ENCODE results near the gene HSF2BP. TPM values are rescaled to one million over a fixed set of nuclear protein-coding genes. Genes with fewer than 3 reads are reported as not detected.
"Not testable (repeated sequence)": the region's sequence is repeated elsewhere in the genome, so short reads cannot be mapped to it uniquely, and the experiment has no call there.

Gene HSF2BP
- polyA plus RNA-seq, 5 donors, result 1.1 to 1.5 (median 1.2) TPM

- DNase-seq, result not testable (repeated sequence)
Observed at GRCh38 chr21:43517701-43518100, 141.6 kb downstream of the HSF2BP start.

GRCh38 chr21:43516860-43517627, 142.2 kb downstream of the HSF2BP start:
- DNase-seq, result not testable (repeated sequence)

- DNase-seq, result not testable (repeated sequence)
Observed at GRCh38 chr21:43516295-43516847, 142.9 kb downstream of the HSF2BP start.

- not testable (repeated sequence) for DNase-seq
Observed at GRCh38 chr21:43514834-43515233, 144.5 kb downstream of the HSF2BP start.

GRCh38 chr21:43513023-43513422, 146.3 kb downstream of the HSF2BP start:
- DNase-seq, result not testable (repeated sequence)

GRCh38 chr21:43511209-43511608, 148.1 kb downstream of the HSF2BP start:
- DNase-seq, result not testable (repeated sequence)

GRCh38 chr21:43510669-43511068, 148.6 kb downstream of the HSF2BP start:
- not testable (repeated sequence) for DNase-seq

GRCh38 chr21:43503892-43504291, 155.4 kb downstream of the HSF2BP start:
- DNase-seq, result not testable (repeated sequence)

- not testable (repeated sequence) for DNase-seq
Observed at GRCh38 chr21:43503075-43503750, 156.1 kb downstream of the HSF2BP start.

- DNase-seq, result not testable (repeated sequence)
Observed at GRCh38 chr21:43502407-43503071, 156.7 kb downstream of the HSF2BP start.

GRCh38 chr21:43498924-43499323, 160.4 kb downstream of the HSF2BP start:
- not testable (repeated sequence) for DNase-seq

- not testable (repeated sequence) for DNase-seq
Observed at GRCh38 chr21:43498065-43498464, 161.2 kb downstream of the HSF2BP start.

- not testable (repeated sequence) for DNase-seq
Observed at GRCh38 chr21:43494279-43495012, 164.8 kb downstream of the HSF2BP start.

- DNase-seq, result not testable (repeated sequence)
Observed at GRCh38 chr21:43493471-43493870, 165.8 kb downstream of the HSF2BP start.

- not testable (repeated sequence) for DNase-seq
Observed at GRCh38 chr21:43488235-43488634, 171.1 kb downstream of the HSF2BP start.

GRCh38 chr21:43486051-43486450, 173.2 kb downstream of the HSF2BP start:
- not testable (repeated sequence) for DNase-seq

GRCh38 chr21:43485016-43485415, 174.3 kb downstream of the HSF2BP start:
- not testable (repeated sequence) for DNase-seq

GRCh38 chr21:43479197-43479596, 180.1 kb downstream of the HSF2BP start:
- not testable (repeated sequence) for DNase-seq

All from right lung (tissue), 5 donors.